ENCODE results near the gene KY. TPM values are rescaled to one million over a fixed set of nuclear protein-coding genes. Genes with fewer than 3 reads are reported as not detected.

Gene KY
- total RNA-seq, 2 donors from 2014 or later, result not detected

- Mint-ChIP-seq H3K27me3 (peaks cover 2 to 6% of the 10 kb centered on the region in 2 donors), H3K9me3 (no peaks in the 10 kb centered on the region), H3K27ac (no peak overlapping the region), H3K4me1 (ENCODE audit: low read depth in 2 of 2) (no peaks in the 10 kb centered on the region), H3K4me3 (no peak overlapping the region), H3K36me3 (no peaks in the 10 kb centered on the region)
- DNase-seq (ENCODE audit: low spot score) (no peak), ATAC-seq (no peak)
Measured at GRCh38 chr3:134614955-134615354, 35.9 kb downstream of the KY start.

GRCh38 chr3:134613006-134613520 lies 37.8 kb downstream of the KY start:
- H3K36me3 Mint-ChIP-seq, result no peaks in the 10 kb centered on the region
- peaks cover 2 to 6% of the 10 kb centered on the region in 2 donors for H3K27me3 Mint-ChIP-seq
- H3K4me1 Mint-ChIP-seq (ENCODE audit: low read depth in 2 of 2), result no peaks in the 10 kb centered on the region
- no peak overlapping the region for H3K4me3 Mint-ChIP-seq
- no peak for ATAC-seq
- no peak overlapping the region for H3K27ac Mint-ChIP-seq
- H3K9me3 Mint-ChIP-seq, result no peaks in the 10 kb centered on the region
- DNase-seq (ENCODE audit: low spot score), result no peak

GRCh38 chr3:134611516-134611915 lies 39.3 kb downstream of the KY start:
- DNase-seq (ENCODE audit: low spot score), result no peak
- ATAC-seq, result no peak
- Mint-ChIP-seq H3K4me3 (no peak overlapping the region), H3K4me1 (ENCODE audit: low read depth in 2 of 2) (peaks cover 0 to 4% of the 10 kb centered on the region in 2 donors), H3K27ac (no peak overlapping the region), H3K27me3 (peaks cover 8 to 13% of the 10 kb centered on the region in 2 donors), H3K9me3 (no peaks in the 10 kb centered on the region), H3K36me3 (no peaks in the 10 kb centered on the region)

- Mint-ChIP-seq H3K27me3 (peaks cover 10 to 19% of the 10 kb centered on the region in 2 donors), H3K4me3 (no peak overlapping the region), H3K9me3 (no peaks in the 10 kb centered on the region), H3K36me3 (no peaks in the 10 kb centered on the region), H3K4me1 (ENCODE audit: low read depth in 2 of 2) (peaks cover 0 to 6% of the 10 kb centered on the region in 2 donors), H3K27ac (no peak overlapping the region)
- no peak for DNase-seq (ENCODE audit: low spot score)
- ATAC-seq, result no peak
Measured at GRCh38 chr3:134610432-134611385, 40.1 kb downstream of the KY start.

- no peaks in the 10 kb centered on the region for H3K9me3 Mint-ChIP-seq
- no peak overlapping the region for H3K4me3 Mint-ChIP-seq
- no peak overlapping the region for H3K27ac Mint-ChIP-seq
- peaks cover 0 to 6% of the 10 kb centered on the region in 2 donors for H3K4me1 Mint-ChIP-seq (ENCODE audit: low read depth in 2 of 2)
- H3K27me3 Mint-ChIP-seq, result peaks cover 10 to 22% of the 10 kb centered on the region in 2 donors
- ATAC-seq (no peak), DNase-seq (ENCODE audit: low spot score) (no peak)
- no peaks in the 10 kb centered on the region for H3K36me3 Mint-ChIP-seq
Measured at GRCh38 chr3:134609821-134610431, 40.9 kb downstream of the KY start.

GRCh38 chr3:134608771-134609435 lies 41.9 kb downstream of the KY start:
- Mint-ChIP-seq H3K4me1 (ENCODE audit: low read depth in 2 of 2) (peaks cover 0 to 6% of the 10 kb centered on the region in 2 donors), H3K4me3 (no peak overlapping the region), H3K36me3 (no peaks in the 10 kb centered on the region), H3K27ac (no peak overlapping the region), H3K9me3 (no peaks in the 10 kb centered on the region), H3K27me3 (peaks cover 10 to 22% of the 10 kb centered on the region in 2 donors)
- ATAC-seq (no peak), DNase-seq (ENCODE audit: low spot score) (no peak)

GRCh38 chr3:134608023-134608770 lies 42.6 kb downstream of the KY start:
- peaks cover 0 to 6% of the 10 kb centered on the region in 2 donors for H3K4me1 Mint-ChIP-seq (ENCODE audit: low read depth in 2 of 2)
- peaks cover 10 to 22% of the 10 kb centered on the region in 2 donors for H3K27me3 Mint-ChIP-seq
- DNase-seq (ENCODE audit: low spot score) (no peak), ATAC-seq (no peak)
- no peak overlapping the region for H3K27ac Mint-ChIP-seq
- H3K36me3 Mint-ChIP-seq, result no peaks in the 10 kb centered on the region
- no peaks in the 10 kb centered on the region for H3K9me3 Mint-ChIP-seq
- H3K4me3 Mint-ChIP-seq, result no peak overlapping the region

- H3K9me3 Mint-ChIP-seq, result no peaks in the 10 kb centered on the region
- H3K27me3 Mint-ChIP-seq, result peaks cover 10 to 16% of the 10 kb centered on the region in 2 donors
- H3K4me1 Mint-ChIP-seq (ENCODE audit: low read depth in 2 of 2), result peaks cover 0 to 6% of the 10 kb centered on the region in 2 donors
- peak overlapping the region in 1 of 2 donors; percentile 21 for H3K27ac Mint-ChIP-seq
- H3K36me3 Mint-ChIP-seq, result no peaks in the 10 kb centered on the region
- ATAC-seq, result no peak
- no peak for DNase-seq (ENCODE audit: low spot score)
- H3K4me3 Mint-ChIP-seq, result no peak overlapping the region
Measured at GRCh38 chr3:134607054-134608022, 43.5 kb downstream of the KY start.

GRCh38 chr3:134606033-134607025 lies 44.5 kb downstream of the KY start:
- Mint-ChIP-seq H3K9me3 (no peaks in the 10 kb centered on the region), H3K4me3 (peak overlapping the region; percentile 4), H3K27ac (peak overlapping the region in 1 of 2 donors; percentile 21), H3K36me3 (no peaks in the 10 kb centered on the region), H3K4me1 (ENCODE audit: low read depth in 2 of 2) (peaks cover 0 to 6% of the 10 kb centered on the region in 2 donors), H3K27me3 (peaks cover 8 to 16% of the 10 kb centered on the region in 2 donors)
- no peak for DNase-seq (ENCODE audit: low spot score)
- no peak for ATAC-seq

GRCh38 chr3:134605556-134605955 lies 45.3 kb downstream of the KY start:
- Mint-ChIP-seq H3K27ac (peak overlapping the region in 1 of 2 donors; percentile 21), H3K4me1 (ENCODE audit: low read depth in 2 of 2) (peaks cover 5 to 8% of the 10 kb centered on the region in 2 donors), H3K9me3 (no peaks in the 10 kb centered on the region), H3K27me3 (peaks cover 8 to 16% of the 10 kb centered on the region in 2 donors), H3K4me3 (peak overlapping the region; percentile 4), H3K36me3 (no peaks in the 10 kb centered on the region)
- DNase-seq (ENCODE audit: low spot score) (no peak), ATAC-seq (no peak)

- DNase-seq (ENCODE audit: low spot score) (no peak), ATAC-seq (no peak)
- H3K4me3 Mint-ChIP-seq, result no peak overlapping the region
- H3K4me1 Mint-ChIP-seq (ENCODE audit: low read depth in 2 of 2), result peaks cover 7 to 10% of the 10 kb centered on the region in 2 donors
- H3K27me3 Mint-ChIP-seq, result peaks cover 8 to 16% of the 10 kb centered on the region in 2 donors
- H3K36me3 Mint-ChIP-seq, result no peaks in the 10 kb centered on the region
- no peaks in the 10 kb centered on the region for H3K9me3 Mint-ChIP-seq
- no peak overlapping the region for H3K27ac Mint-ChIP-seq
Measured at GRCh38 chr3:134603956-134604355, 46.9 kb downstream of the KY start.
